ENCODE data around the gene CACNA2D4. TPM values are rescaled to one million over a fixed set of nuclear protein-coding genes. Genes with fewer than 3 reads are reported as not detected.

The CACNA2D4 gene
- total RNA-seq, 1 donor from 2014 or later, result 5.9 TPM

- intact Hi-C loops (cut with DNase I), result no loop called here
- no peak for DNase-seq (ENCODE audit: low spot score)
- ATAC-seq, result peak; percentile 88
Observed at GRCh38 chr12:1812650-1813302, 105.7 kb downstream of the CACNA2D4 start.

DNA sequence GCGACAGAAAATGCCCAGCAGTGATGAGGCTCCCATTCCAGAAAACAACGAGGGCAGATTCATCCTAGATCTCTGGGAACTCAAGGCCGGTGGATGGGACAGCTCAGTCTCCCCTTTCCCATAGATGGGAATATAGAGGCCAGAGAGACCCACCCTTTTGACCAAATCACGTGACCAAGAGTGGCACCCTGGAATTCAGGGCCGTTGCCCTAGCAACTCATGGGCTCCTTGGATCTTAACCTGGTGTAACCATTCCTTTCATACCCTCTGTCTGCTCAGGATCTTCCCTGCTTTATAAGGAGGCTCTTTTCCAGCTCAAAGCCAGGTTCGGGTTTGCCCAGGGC is 106.5 kb downstream of the CACNA2D4 start:
- DNase-seq (ENCODE audit: low spot score) (no peak), ATAC-seq (no peak)
- intact Hi-C loops (cut with DNase I), result no loop called here

DNA sequence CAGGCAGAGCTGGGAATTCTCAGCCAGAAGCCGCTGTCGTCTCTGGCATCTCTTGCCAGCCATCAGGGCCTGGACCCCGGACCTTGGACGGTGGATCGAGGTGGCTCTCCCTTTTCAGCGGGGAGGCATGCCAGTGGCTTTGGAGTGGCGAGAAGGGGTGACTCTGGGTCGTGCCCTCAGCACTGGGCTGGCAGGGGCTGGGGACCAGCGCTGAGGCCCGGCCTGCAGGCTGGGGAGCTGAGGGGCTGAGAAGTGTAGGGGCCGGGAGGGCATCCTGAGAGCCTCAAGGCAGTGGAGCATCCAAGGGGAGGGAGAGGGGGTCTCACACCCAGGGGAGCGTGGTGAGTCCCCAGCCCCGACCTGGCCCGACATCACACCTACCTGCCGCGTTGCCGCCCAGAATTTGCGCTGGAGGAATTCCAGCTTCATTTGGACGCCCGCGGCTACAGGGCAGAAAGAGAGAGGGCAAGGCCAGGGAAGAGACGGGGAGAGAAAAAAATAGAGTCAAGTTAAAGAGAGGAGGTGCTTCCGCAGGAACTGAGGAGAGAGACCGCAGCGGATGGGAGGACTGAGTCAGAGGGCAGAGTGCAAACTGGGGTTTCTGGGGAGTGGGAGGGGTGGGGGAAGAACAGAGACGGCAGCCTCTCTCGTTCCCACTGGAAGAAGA is 107.0 kb downstream of the CACNA2D4 start:
- no peak for DNase-seq (ENCODE audit: low spot score)
- intact Hi-C loops (cut with DNase I), result no loop called here
- no peak for ATAC-seq

- ATAC-seq, result no peak
- DNase-seq (ENCODE audit: low spot score), result no peak
- intact Hi-C loops (cut with DNase I), result no loop called here
Observed at GRCh38 chr12:1810931-1811280, 107.5 kb downstream of the CACNA2D4 start.

GRCh38 chr12:1810201-1810930 is 108.1 kb downstream of the CACNA2D4 start:
- intact Hi-C loops (cut with DNase I), result no loop called here
- DNase-seq (ENCODE audit: low spot score), result no peak
- no peak for ATAC-seq

DNA sequence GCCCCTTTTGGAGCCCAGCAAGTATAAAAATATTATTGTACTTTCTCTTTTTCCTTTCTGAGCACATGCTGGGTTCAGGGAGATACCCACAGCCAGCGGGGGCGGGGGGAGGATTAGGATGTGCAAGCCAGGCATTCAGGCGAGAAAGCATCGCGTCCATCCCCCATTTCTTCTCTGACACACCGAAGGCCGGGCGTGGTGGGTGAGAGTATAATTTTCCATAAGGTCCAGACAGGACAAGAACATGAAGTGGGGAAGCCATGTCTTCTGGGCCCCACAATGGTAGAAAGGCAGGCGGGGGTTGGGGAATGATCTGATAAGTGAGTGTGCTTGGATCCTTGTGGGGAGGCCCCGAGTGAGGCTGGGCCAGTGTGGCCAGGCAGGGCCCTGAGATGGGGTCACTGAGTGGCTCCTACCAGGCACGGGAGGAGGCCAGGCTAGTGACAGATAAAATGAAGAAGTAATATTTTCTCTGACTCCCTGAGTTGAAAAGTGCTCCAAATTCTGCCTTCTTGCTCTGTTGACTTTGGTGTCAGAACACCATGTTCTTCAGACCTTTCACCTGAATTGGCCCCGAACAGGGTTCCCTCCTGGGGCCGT is 108.8 kb downstream of the CACNA2D4 start:
- ATAC-seq, result no peak
- intact Hi-C loops (cut with DNase I), result loop anchor here (10.0 kb wide), 1 partner anchor 785 kb away; no protein-coding TSS in a partner anchor
- DNase-seq (ENCODE audit: low spot score), result no peak

DNA sequence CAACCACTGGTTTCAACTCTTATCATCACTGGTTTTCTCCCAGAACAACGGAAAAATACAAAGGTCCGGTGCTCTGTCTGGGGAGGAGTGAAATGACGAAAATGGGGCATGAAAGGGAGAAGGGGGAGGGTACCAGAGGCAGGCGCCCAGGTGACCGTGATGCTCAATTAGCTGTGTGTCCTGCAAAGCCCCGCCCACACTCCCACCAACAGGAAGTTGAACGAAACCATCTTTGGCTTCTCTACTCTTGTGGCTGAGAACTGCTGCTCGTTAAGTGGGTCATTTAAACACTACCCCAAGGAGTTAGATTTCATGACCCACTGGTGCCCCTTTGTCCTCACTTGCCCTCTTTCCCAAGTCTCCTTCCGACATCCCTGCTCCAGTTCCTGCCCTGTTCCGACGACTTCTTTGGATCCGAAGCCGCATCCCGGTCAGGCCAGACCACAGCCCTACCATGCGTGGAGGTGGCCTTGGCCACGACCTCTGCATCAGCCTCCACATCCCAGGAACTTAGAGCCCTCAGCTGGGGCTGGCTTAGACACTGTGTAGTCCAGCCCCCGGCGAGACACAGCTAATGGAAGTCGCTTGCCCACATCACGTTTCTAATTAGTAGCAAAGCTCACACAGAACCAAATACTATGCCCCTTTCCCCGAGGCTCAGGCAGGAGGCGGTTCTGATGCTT is 109.5 kb downstream of the CACNA2D4 start:
- intact Hi-C loops (cut with DNase I), result loop anchor here (10.0 kb wide), 1 partner anchor 786 kb away; no protein-coding TSS in a partner anchor
- DNase-seq (ENCODE audit: low spot score) (no peak), ATAC-seq (no peak)

DNA sequence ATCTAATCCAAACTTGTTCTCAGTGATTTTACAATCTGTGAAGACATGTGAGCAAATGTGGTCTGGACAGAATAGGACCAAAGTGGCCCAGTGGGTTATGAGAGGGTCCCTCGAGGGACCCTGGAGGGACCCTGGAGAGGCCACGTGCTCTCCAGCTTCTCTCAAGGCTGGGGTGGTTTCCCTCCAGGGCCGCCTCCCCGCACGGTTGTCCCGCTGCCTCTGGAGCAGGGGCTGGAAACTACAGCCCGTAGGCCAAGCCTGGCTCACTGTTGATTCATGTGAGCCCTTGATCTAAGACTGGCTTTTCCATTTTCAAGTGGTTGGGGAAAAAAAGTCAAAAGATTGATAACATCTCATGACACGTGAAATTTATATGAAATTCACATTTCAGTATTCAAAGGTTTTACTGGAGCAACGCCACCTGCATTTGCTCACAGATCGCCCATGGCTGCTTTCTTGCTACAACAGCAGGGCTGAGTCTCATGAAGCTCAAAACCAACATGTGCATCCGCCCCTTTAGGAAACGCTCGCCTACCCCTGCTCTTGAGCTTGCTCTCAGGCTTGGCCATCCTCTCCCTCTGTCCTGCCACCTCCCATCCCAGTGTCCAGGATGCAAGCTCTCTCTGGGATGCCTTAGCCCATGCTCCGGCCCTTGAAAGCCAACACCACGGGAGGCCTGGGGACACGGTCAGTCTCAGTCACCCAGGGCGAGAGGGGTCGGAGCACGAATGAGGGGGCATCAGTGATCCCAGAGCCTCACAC is 110.2 kb downstream of the CACNA2D4 start:
- ATAC-seq (no peak), DNase-seq (ENCODE audit: low spot score) (no peak)
- intact Hi-C loops (cut with DNase I), result loop anchor here (10.0 kb wide), 1 partner anchor 787 kb away; no protein-coding TSS in a partner anchor

DNA sequence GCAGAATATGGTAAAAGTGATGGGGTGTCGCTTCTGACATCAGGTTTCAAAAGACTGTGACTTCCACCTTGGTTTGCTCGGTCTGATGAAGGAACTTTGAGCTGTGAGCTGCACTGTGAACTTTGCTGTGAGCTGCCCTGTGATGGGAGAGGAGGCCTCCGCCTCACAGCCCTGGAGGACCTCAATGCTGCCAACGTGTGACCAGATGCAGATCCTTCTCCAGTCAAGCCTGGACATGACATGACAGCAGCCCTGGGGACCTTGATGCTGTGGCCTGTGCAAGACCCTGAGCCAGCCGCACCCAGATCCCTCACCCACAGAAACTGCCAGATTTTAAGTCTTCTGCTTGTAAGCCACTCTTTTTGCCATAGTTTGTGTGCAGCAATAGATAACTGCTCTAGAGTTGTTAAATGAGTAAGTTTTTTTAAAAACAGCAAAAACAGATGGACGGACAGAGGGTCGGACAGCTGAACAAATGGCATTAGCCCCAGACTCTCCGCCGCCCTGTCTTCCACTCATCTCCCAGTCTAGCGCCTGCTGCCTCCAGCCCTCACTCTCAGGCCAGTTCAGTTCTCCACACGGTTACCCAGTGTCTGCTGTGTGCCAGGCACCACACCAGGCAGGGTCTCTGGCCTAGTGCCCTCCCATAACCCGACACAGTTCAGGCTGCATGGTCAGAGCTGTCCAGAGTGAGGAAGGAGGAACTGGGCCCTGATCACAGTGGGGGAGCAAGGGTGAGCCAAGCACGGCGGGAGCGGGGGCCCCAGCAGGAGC is 111.2 kb downstream of the CACNA2D4 start:
- no peak for DNase-seq (ENCODE audit: low spot score)

GRCh38 chr12:1806301-1807086 is 112.0 kb downstream of the CACNA2D4 start:
- intact Hi-C loops (cut with DNase I), result loop anchor here (10.0 kb wide), 1 partner anchor 788 kb away; no protein-coding TSS in a partner anchor
- ATAC-seq (no peak), DNase-seq (ENCODE audit: low spot score) (no peak)

More for the DNA sequence above, 111.2 kb downstream of the CACNA2D4 start:
- ATAC-seq, result no peak
- intact Hi-C loops (cut with DNase I), result loop anchor here (10.0 kb wide), 1 partner anchor 788 kb away; no protein-coding TSS in a partner anchor

- ATAC-seq (no peak), DNase-seq (ENCODE audit: low spot score) (peak; percentile 44)
- intact Hi-C loops (cut with DNase I), result loop anchor here (10.0 kb wide), 1 partner anchor 789 kb away; no protein-coding TSS in a partner anchor
Observed at GRCh38 chr12:1805441-1806081, 112.9 kb downstream of the CACNA2D4 start.

DNA sequence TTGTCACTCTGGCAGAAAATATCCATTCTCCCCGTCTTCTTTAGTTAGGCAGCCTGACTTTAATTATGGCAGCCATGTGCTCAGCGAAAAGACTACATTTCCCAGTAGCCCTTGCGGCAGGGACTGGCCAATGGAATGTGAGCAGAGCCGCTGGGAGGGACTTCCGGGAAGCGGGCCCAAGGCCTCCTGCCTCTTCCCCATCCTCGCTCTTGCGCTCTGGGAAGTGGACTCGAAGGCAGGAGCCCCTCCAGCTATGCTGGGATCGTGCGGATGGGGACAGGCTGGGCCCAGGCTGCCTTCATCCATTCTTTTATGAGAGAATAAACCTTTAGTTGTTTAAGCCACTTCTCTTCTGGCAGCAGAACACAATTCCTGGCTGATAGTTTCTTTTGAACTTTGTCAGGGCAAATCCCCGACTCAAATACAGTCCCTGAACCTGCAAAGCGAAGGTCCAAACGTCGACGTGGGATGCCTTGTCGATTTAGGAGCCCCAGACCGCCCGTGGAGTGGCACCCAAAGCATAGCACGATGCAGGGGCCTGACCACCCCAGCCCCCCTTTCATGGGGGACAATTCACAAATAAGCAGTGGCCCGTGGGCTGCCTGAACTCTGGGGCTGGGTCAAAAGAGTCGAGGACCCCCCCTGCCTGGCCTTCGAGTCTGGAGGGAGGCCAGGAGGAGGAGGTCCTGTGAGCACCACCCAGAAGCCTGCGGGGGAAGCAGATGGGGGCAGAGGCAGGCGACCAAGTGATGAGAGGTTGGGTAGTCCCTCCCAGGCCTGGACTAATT is 113.7 kb downstream of the CACNA2D4 start:
- DNase-seq (ENCODE audit: low spot score), result peak; percentile 94
- ATAC-seq, result peak; percentile 95
- intact Hi-C loops (cut with DNase I), result loop anchor here (10.0 kb wide), 1 partner anchor 790 kb away; no protein-coding TSS in a partner anchor

GRCh38 chr12:1803736-1804135 is 114.7 kb downstream of the CACNA2D4 start:
- ATAC-seq, result no peak
- intact Hi-C loops (cut with DNase I), result loop anchor here (10.0 kb wide), 1 partner anchor 791 kb away; no protein-coding TSS in a partner anchor
- DNase-seq (ENCODE audit: low spot score), result peak; percentile 46

- intact Hi-C loops (cut with DNase I), result loop anchor here (10.0 kb wide), 1 partner anchor 793 kb away; no protein-coding TSS in a partner anchor
- no peak for ATAC-seq
- peak; percentile 47 for DNase-seq (ENCODE audit: low spot score)
Observed at GRCh38 chr12:1801303-1801975, 117.0 kb downstream of the CACNA2D4 start.
